GM19043 (cell line): ENCODE data around the gene YBX3.

ENCODE experiments used
- ATAC-seq: cut with Tn5 transposase; IDR thresholded peaks from one replicate; pipeline ENCODE4 v1.9.1; 2021; ENCODE audit warnings: low read depth; ENCODE audit not compliant: unreplicated experiment

Gene YBX3

GRCh38 chr12:10673659-10674384 is 49.3 kb downstream of the YBX3 start, which contains the start of gene STYK1:
Gene STYK1 (minus strand): TSS chr12:10674052. CDS start chr12:10634618, 39,434 bp downstream.
- ATAC-seq = peak; percentile 67

DNA sequence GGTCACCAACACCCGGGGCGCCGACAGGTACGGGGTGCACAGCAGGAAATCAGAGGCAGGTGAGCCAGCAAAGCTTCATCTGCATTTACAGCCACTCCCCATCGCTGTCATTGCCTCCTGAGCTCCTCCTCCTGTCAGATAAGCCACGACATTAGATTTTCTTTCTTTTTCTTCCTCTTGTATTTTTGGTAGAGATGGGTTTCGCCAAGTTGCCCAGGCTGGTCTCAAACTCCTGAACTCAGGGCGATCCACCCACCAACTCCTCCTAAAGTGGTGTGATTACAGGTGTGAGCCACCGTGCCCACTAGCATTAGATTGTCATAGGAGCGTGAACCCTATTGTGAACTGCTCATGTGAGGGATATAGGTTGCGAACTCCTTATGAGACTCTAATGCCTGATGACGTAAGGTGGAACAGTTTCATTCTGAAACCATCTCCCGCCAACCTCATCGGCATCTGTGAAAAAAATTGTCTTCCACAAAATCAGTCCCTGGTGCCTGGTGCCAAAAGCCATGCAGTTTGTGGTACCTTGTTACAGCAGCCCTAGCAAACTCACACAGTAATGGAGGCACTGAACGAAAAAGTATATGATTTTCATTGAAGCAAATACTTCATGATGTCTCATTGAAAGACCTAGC is 50.8 kb downstream of the YBX3 start:
- no peak for ATAC-seq

- ATAC-seq = no peak
Measured at GRCh38 chr12:10669533-10669932, 53.6 kb downstream of the YBX3 start.

- no peak for ATAC-seq
Measured at GRCh38 chr12:10668526-10668925, 54.6 kb downstream of the YBX3 start.

- no peak for ATAC-seq
Measured at GRCh38 chr12:10667581-10667980, 55.5 kb downstream of the YBX3 start.

GRCh38 chr12:10664499-10664898 is 58.6 kb downstream of the YBX3 start:
- no peak for ATAC-seq

- ATAC-seq = no peak
Measured at GRCh38 chr12:10663869-10664268, 59.3 kb downstream of the YBX3 start.

DNA sequence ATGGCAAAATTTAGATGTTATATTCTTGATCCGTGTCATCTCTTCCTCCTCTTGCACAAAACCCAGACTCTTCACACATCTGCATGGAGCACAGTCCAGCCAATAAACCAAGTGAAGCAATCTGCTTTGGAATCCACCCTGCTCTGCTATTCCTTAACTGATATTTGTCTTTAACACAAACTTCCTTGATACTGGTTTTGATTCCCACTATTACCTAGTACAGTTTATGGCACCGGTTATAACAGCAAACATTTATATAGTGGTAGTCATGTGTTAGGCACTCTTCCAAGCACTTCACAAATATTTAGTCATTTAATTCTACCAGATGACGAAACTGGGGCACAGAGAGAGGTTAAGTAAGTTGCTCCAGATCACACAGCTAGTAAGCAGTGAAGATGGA is 61.8 kb downstream of the YBX3 start:
- ATAC-seq = no peak

GRCh38 chr12:10654003-10654402 is 69.1 kb downstream of the YBX3 start:
- no peak for ATAC-seq

- ATAC-seq = no peak
Measured at GRCh38 chr12:10652192-10652591, 70.9 kb downstream of the YBX3 start.
